ENCODE results near the gene ZBTB7B. TPM values are rescaled to one million over a fixed set of nuclear protein-coding genes. Genes with fewer than 3 reads are reported as not detected.

ZBTB7B gene
- total RNA-seq, 1 experiment from 2014 or later: 38.3 TPM

- H3K27me3 Mint-ChIP-seq (ENCODE audit: low read depth): no peaks in the 10 kb centered on the region
- H4K5ac ChIP-seq (ENCODE audit: insufficient read length, low read depth, low read length): no peak overlapping the region
- no peak overlapping the region for H3T11ph ChIP-seq (ENCODE audit: low read length)
- no peaks in the 10 kb centered on the region for H3K9me3 Mint-ChIP-seq
- no peak overlapping the region for H2BK20ac ChIP-seq (ENCODE audit: low read depth, low read length, poor library complexity, severe bottlenecking)
- H3K27ac Mint-ChIP-seq: no peak overlapping the region
- no peaks in the 10 kb centered on the region for H3K4me1 ChIP-seq (ENCODE audit: insufficient read depth, low read length)
- TF ChIP-seq CTCF (conservative IDR thresholded peaks at IDR 0.05): no peak
- H3K79me1 ChIP-seq (ENCODE audit: insufficient read depth, low read depth, low read length, poor library complexity, severe bottlenecking): peaks cover 2% of the 10 kb centered on the region
- H2BK15ac ChIP-seq (ENCODE audit: low read depth, low read length): no peak overlapping the region
- no peak overlapping the region for H3K9ac ChIP-seq (ENCODE audit: extremely low read depth, insufficient read length, low read length)
- H3K18ac ChIP-seq (ENCODE audit: insufficient read length, low read depth, low read length): no peak overlapping the region
- H4K91ac ChIP-seq (ENCODE audit: insufficient read length, low read depth, low read length): no peak overlapping the region
- H2AK5ac ChIP-seq (ENCODE audit: insufficient read length, low read length): no peak overlapping the region
- DNase-seq: no peak
- H3K56ac ChIP-seq (ENCODE audit: insufficient read length, low read depth, low read length): no peak overlapping the region
- H3K27me3 ChIP-seq (ENCODE audit: insufficient read depth, low read length): no peaks in the 10 kb centered on the region
- H3K23me2 ChIP-seq (ENCODE audit: insufficient read length, low read depth, low read length, poor library complexity, severe bottlenecking): peaks cover 8% of the 10 kb centered on the region
- H4K20me1 ChIP-seq (ENCODE audit: control insufficient read depth, insufficient read depth, insufficient read length): no peaks in the 10 kb centered on the region
- peaks cover 8 to 12% of the 10 kb centered on the region in 2 experiments; a peak in 3 of 4 replicates for H3K4me1 Mint-ChIP-seq
- H3K36me3 Mint-ChIP-seq (ENCODE audit: insufficient read depth in 1 of 3, low read depth in 3 of 3): peaks cover 36 to 61% (median 47%) of the 10 kb centered on the region in 3 experiments
- no peak overlapping the region for H3K27ac ChIP-seq (ENCODE audit: insufficient read length, low read depth, low read length)
- H3K4me2 ChIP-seq (ENCODE audit: insufficient read depth, insufficient read length, low read length): no peak overlapping the region
- H3K14ac ChIP-seq (ENCODE audit: insufficient read depth, low read length): no peak overlapping the region
- no peak overlapping the region for H4K8ac ChIP-seq (replicated peaks; ENCODE audit: insufficient read length, low read depth, low read length)
- no peaks in the 10 kb centered on the region for H3K9me3 ChIP-seq (ENCODE audit: control insufficient read depth, low read depth, low read length)
- no peak overlapping the region for H2BK5ac ChIP-seq (ENCODE audit: insufficient read length, low read length)
- H2AFZ ChIP-seq (ENCODE audit: low read length): no peak overlapping the region
- H3K4ac ChIP-seq (ENCODE audit: low read depth, low read length): no peak overlapping the region
- H2BK120ac ChIP-seq (ENCODE audit: low read depth, low read length, poor library complexity, severe bottlenecking): no peak overlapping the region
- H3K79me2 ChIP-seq (ENCODE audit: insufficient read depth, low read length): peaks cover 9% of the 10 kb centered on the region; the same call in 1 of the 2 replicates
- no peak overlapping the region for H2BK12ac ChIP-seq (ENCODE audit: insufficient read length, low read depth, low read length)
- WGBS (ENCODE audit: extremely low coverage, insufficient read length, low lambda C conversion rate): no CpG with 5 or more reads among the region's 6 CpGs
- H3K4me3 Mint-ChIP-seq: 0 out of 5 replicates have a peak overlapping the region, but pooled peaks of 1 of the 2 experiments have one; percentile 42
- H3K23ac ChIP-seq (ENCODE audit: insufficient read length, low read depth, low read length): no peak overlapping the region
These were observed 15.3 kb upstream of the ZBTB7B start for GRCh38 chr1:154987326-154987725.
